Bronchial epithelial cell (primary cell): ENCODE data around the gene MMAA. TPM values are rescaled to one million over a fixed set of nuclear protein-coding genes. Genes with fewer than 3 reads are reported as not detected.
"Not testable (repeated sequence)": the region's sequence is repeated elsewhere in the genome, so short reads cannot be mapped to it uniquely, and the experiment has no call there.

ENCODE experiments used
- DNase-seq: peaks from one replicate; pipeline ENCODE4 v3.0.0-alpha.2; 2010; ENCODE audit warnings: low read depth
- FAIRE-seq: peaks from 2 replicates; lab custom pipeline; 2011; peaks lifted over from hg19 to GRCh38; lab: Jason Lieb, UNC
- H3K27me3 ChIP-seq: 2 replicates; pipeline ENCODE4 v1.5.1; 2011; ENCODE audit warnings: low read length; ENCODE audit not compliant: control insufficient read depth, insufficient read depth
- H3K36me3 ChIP-seq: 2 replicates; pipeline ENCODE4 v1.5.1; 2011; ENCODE audit warnings: low read length; ENCODE audit not compliant: control insufficient read depth, insufficient read depth
- H3K4me3 ChIP-seq: 2 replicates; pipeline ENCODE4 v1.5.1; 2011; ENCODE audit warnings: mild to moderate bottlenecking, low read depth, low read length, control low read depth
- total RNA-seq: library from RNA; depleted of rRNA; stranded (reverse); fragments of >200 nt; gene quantifications from 2 replicates; pipeline ENCODE4 v1.2.1, GENCODE V29; 2014
- TF ChIP-seq, protein P1 (sequence below): IDR thresholded peaks from 2 replicates; pipeline ENCODE4 v1.5.1; 2011; ENCODE audit warnings: mild to moderate bottlenecking, moderate library complexity, low read length, control low read depth, inconsistent platforms; ENCODE audit not compliant: insufficient read depth, severe bottlenecking

MMAA gene
- total RNA-seq, 1 donor from 2014 or later, result 2.6 TPM

DNA sequence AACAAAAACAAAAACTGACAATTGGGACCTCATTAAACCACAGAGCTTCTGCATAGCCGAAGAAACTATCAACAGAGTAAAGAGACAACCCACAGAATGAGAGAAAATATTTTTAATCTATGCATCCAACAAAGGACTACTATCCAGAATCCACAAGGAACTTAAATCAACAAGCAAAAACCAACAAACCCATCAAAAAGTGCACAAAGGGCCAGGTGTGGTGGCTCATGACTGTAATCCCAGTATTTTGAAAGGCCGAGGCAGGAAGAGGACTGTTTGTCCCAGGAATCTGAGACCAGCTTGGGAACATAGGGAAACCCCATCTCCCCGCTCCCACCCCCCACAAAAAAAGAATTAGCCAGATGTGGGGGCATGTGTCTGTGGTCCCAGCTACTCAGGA is 71.4 kb downstream of the MMAA start:
- DNase-seq, result no peak
- no peaks in the 10 kb centered on the region for H3K36me3 ChIP-seq
- no peaks in the 10 kb centered on the region for H3K27me3 ChIP-seq
- no peak for FAIRE-seq
- TF ChIP-seq, protein P1, sequence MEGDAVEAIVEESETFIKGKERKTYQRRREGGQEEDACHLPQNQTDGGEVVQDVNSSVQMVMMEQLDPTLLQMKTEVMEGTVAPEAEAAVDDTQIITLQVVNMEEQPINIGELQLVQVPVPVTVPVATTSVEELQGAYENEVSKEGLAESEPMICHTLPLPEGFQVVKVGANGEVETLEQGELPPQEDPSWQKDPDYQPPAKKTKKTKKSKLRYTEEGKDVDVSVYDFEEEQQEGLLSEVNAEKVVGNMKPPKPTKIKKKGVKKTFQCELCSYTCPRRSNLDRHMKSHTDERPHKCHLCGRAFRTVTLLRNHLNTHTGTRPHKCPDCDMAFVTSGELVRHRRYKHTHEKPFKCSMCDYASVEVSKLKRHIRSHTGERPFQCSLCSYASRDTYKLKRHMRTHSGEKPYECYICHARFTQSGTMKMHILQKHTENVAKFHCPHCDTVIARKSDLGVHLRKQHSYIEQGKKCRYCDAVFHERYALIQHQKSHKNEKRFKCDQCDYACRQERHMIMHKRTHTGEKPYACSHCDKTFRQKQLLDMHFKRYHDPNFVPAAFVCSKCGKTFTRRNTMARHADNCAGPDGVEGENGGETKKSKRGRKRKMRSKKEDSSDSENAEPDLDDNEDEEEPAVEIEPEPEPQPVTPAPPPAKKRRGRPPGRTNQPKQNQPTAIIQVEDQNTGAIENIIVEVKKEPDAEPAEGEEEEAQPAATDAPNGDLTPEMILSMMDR, result no peak
- H3K4me3 ChIP-seq, result no peak overlapping the region

GRCh38 chr4:145691416-145691815 is 72.2 kb downstream of the MMAA start:
- not testable (repeated sequence) for FAIRE-seq, H3K4me3 ChIP-seq, H3K27me3 ChIP-seq, DNase-seq, H3K36me3 ChIP-seq

GRCh38 chr4:145694929-145695328 is 75.7 kb downstream of the MMAA start:
- Histone ChIP-seq H3K27me3 (no peaks in the 10 kb centered on the region), H3K4me3 (no peak overlapping the region), H3K36me3 (no peaks in the 10 kb centered on the region)
- FAIRE-seq (no peak), DNase-seq (no peak)
- TF ChIP-seq, protein P1, result no peak

- no peak for FAIRE-seq
- H3K4me3 ChIP-seq, result no peak overlapping the region
- H3K27me3 ChIP-seq, result no peaks in the 10 kb centered on the region
- TF ChIP-seq, protein P1, result no peak
- H3K36me3 ChIP-seq, result no peaks in the 10 kb centered on the region
- DNase-seq, result no peak
Observed at GRCh38 chr4:145697332-145697731, 78.1 kb downstream of the MMAA start.

- TF ChIP-seq, protein P1, result no peak
- Histone ChIP-seq H3K36me3 (no peaks in the 10 kb centered on the region), H3K4me3 (no peak overlapping the region), H3K27me3 (no peaks in the 10 kb centered on the region)
- DNase-seq (no peak), FAIRE-seq (no peak)
Observed at GRCh38 chr4:145698507-145698906, 79.3 kb downstream of the MMAA start.

DNA sequence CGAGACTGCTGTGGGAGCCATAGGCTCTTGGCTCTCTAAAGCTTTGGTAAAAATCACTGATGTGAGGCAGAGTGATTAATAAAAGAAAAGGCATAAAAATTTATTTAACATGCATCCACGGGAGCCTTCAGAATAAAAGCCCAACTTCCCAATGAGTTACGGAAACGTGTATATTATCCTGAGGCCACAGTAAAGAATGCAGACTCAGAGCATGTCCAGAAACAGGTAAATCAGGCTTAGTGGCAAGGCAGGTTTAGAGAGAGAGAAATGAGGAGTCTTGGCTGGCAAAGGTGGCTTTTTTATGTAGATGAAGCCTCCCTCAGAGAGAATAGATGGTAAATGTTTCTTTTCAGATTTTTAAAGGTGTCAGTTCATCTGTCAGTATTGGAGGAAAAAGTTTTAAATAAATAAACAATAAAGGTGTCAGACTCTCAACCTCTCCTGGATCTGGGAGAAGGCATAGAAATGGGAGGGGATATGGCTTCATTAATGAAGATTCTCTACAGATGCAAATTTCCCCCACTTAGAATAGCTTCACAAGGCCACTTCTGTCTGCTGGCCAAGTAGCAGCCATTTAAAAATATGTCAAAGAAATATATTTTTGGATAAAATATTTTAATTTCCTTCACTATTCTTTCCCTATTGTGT is 84.8 kb downstream of the MMAA start:
- Histone ChIP-seq H3K4me3 (no peak overlapping the region), H3K27me3 (no peaks in the 10 kb centered on the region), H3K36me3 (no peaks in the 10 kb centered on the region)
- TF ChIP-seq, protein P1, result no peak
- no peak for FAIRE-seq
- peak; percentile 68 for DNase-seq
